Hindlimb muscle (tissue), 1 donor: ENCODE measurements around the gene GATM. TPM values are rescaled to one million over a fixed set of nuclear protein-coding genes. Genes with fewer than 3 reads are reported as not detected.

ENCODE experiments used
- DNase-seq: peaks from one replicate; pipeline ENCODE4 v3.0.0-alpha.2; 2013
- polyA plus RNA-seq: library from polyadenylated mRNA; unstranded; fragments of 120-200 nt; gene quantifications from one replicate; pipeline ENCODE4 v1.2.1, GENCODE V29; 2013; ENCODE audit not compliant: insufficient read length

GATM gene
- 304 TPM for polyA plus RNA-seq

GRCh38 chr15:45378149-45378912, at the start of gene GATM:
GATM (minus strand) TSS chr15:45378544; CDS start chr15:45378453, 91 bp downstream.
- peak; percentile 76 for DNase-seq

GRCh38 chr15:45427085-45427484, 48.7 kb upstream of the GATM start:
- DNase-seq = no peak

GRCh38 chr15:45425135-45425534, 46.8 kb upstream of the GATM start:
- no peak for DNase-seq

- DNase-seq = no peak
These were observed 46.1 kb upstream of the GATM start for GRCh38 chr15:45424429-45424828.

GRCh38 chr15:45417303-45417950, 39.1 kb upstream of the GATM start:
- no peak for DNase-seq

- DNase-seq = no peak
These were observed 36.0 kb upstream of the GATM start for GRCh38 chr15:45414215-45414885.

GRCh38 chr15:45409596-45409995, 31.3 kb upstream of the GATM start:
- DNase-seq = no peak

- no peak for DNase-seq
These were observed 29.4 kb upstream of the GATM start for GRCh38 chr15:45407786-45408185.

- DNase-seq = peak; percentile 22
These were observed 24.9 kb upstream of the GATM start for GRCh38 chr15:45402955-45403877.

- peak; percentile 99 for DNase-seq
These were observed 24.0 kb upstream of the GATM start for GRCh38 chr15:45402162-45402954.

- DNase-seq = no peak
These were observed 23.4 kb upstream of the GATM start for GRCh38 chr15:45401665-45402161.

- DNase-seq = peak; percentile 38
These were observed 21.3 kb upstream of the GATM start for GRCh38 chr15:45399381-45400212.

- no peak for DNase-seq
These were observed 18.8 kb upstream of the GATM start for GRCh38 chr15:45397116-45397665.

- DNase-seq = no peak
These were observed 17.6 kb upstream of the GATM start for GRCh38 chr15:45395943-45396342.

- no peak for DNase-seq
These were observed 16.3 kb upstream of the GATM start for GRCh38 chr15:45394681-45395080.

- DNase-seq = no peak
These were observed 15.5 kb upstream of the GATM start for GRCh38 chr15:45393851-45394250.

GRCh38 chr15:45392584-45392855, 14.2 kb upstream of the GATM start:
- DNase-seq = no peak

GRCh38 chr15:45391746-45392583, 13.6 kb upstream of the GATM start:
- peak; percentile 17 for DNase-seq

GRCh38 chr15:45389351-45389750, 11.0 kb upstream of the GATM start:
- DNase-seq = no peak
